ENCODE results near the gene MAGI2. TPM values are rescaled to one million over a fixed set of nuclear protein-coding genes. Genes with fewer than 3 reads are reported as not detected.

Gene MAGI2
- total RNA-seq, 1 donor from 2014 or later, result 2.5 TPM

DNA sequence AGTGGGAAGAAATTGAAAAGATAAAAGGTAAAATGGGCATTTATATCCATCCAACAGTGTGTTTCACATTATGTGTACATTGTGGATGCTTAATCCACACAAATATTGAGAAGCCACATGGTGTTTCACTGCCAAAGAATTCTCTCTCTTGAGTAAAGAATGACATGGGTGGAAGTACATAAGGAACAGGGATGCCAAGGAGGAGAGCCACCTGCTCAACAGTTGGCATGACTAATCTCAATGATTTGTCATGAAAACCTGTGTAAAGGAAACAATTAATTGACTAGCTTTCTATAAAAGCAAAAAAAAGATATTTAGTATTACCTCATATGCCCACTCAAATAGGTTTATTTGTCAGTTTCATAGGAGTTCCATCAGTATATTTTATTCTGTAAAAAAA, 43.1 kb downstream of the MAGI2 start:
- no peak overlapping the region for H3K4me3 ChIP-seq (ENCODE audit: low read depth, low read length)
- H3K27me3 ChIP-seq (ENCODE audit: control insufficient read depth, insufficient read depth, low read length), result no peaks in the 10 kb centered on the region
- TF ChIP-seq, protein P1, sequence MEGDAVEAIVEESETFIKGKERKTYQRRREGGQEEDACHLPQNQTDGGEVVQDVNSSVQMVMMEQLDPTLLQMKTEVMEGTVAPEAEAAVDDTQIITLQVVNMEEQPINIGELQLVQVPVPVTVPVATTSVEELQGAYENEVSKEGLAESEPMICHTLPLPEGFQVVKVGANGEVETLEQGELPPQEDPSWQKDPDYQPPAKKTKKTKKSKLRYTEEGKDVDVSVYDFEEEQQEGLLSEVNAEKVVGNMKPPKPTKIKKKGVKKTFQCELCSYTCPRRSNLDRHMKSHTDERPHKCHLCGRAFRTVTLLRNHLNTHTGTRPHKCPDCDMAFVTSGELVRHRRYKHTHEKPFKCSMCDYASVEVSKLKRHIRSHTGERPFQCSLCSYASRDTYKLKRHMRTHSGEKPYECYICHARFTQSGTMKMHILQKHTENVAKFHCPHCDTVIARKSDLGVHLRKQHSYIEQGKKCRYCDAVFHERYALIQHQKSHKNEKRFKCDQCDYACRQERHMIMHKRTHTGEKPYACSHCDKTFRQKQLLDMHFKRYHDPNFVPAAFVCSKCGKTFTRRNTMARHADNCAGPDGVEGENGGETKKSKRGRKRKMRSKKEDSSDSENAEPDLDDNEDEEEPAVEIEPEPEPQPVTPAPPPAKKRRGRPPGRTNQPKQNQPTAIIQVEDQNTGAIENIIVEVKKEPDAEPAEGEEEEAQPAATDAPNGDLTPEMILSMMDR (IDR thresholded peaks at IDR 0.05; ENCODE audit: insufficient read depth, low read length, poor library complexity, severe bottlenecking), result no peak
- no peak for DNase-seq (ENCODE audit: low read depth)
- H3K36me3 ChIP-seq (ENCODE audit: control insufficient read depth, insufficient read depth, low read length), result no peaks in the 10 kb centered on the region

DNA sequence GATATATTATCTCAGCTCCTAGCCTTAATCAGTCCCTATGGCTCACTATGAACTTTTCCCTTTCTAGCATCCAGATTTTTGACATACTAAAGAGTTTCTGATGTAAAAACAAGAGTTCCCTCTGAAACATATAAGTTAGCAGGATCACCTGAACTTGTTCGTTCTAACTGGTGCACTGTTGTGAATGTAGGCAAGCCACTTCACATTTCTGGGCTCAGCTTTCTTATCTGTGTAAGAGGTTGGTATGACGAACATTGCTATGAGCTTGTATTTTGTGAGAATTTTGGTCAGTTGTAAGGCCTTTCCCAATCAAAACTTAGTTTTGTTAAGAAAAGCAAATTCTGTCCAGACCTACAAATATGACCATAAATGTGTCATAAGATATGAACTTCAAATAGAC, 46.1 kb downstream of the MAGI2 start:
- no peak overlapping the region for H3K4me3 ChIP-seq (ENCODE audit: low read depth, low read length)
- TF ChIP-seq, protein P1 (IDR thresholded peaks at IDR 0.05; ENCODE audit: insufficient read depth, low read length, poor library complexity, severe bottlenecking), result no peak
- no peak for DNase-seq (ENCODE audit: low read depth)
- H3K27me3 ChIP-seq (ENCODE audit: control insufficient read depth, insufficient read depth, low read length), result no peaks in the 10 kb centered on the region
- H3K36me3 ChIP-seq (ENCODE audit: control insufficient read depth, insufficient read depth, low read length), result no peaks in the 10 kb centered on the region

DNA sequence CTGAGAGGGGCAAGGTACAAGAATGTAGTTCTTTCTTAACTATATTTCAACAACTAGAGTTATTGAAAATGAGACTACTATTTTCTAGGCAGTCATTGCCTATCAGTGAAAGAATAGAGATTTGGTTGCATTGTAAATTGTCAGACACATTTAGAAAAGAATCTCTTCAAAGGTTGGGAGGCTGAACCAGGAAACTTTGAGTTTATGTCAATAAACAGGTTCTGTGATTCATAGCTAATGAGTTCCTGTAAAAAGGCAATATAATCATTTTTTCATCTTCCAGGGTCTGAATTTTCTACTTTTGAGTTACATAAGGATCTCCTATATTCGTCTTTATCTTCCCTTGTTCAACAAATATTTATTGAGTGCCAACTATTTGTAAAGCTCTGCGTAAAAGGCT, 47.1 kb downstream of the MAGI2 start:
- TF ChIP-seq, protein P1 (IDR thresholded peaks at IDR 0.05; ENCODE audit: insufficient read depth, low read length, poor library complexity, severe bottlenecking), result no peak
- H3K27me3 ChIP-seq (ENCODE audit: control insufficient read depth, insufficient read depth, low read length), result no peaks in the 10 kb centered on the region
- no peak overlapping the region for H3K4me3 ChIP-seq (ENCODE audit: low read depth, low read length)
- no peak for DNase-seq (ENCODE audit: low read depth)
- H3K36me3 ChIP-seq (ENCODE audit: control insufficient read depth, insufficient read depth, low read length), result no peaks in the 10 kb centered on the region

DNA sequence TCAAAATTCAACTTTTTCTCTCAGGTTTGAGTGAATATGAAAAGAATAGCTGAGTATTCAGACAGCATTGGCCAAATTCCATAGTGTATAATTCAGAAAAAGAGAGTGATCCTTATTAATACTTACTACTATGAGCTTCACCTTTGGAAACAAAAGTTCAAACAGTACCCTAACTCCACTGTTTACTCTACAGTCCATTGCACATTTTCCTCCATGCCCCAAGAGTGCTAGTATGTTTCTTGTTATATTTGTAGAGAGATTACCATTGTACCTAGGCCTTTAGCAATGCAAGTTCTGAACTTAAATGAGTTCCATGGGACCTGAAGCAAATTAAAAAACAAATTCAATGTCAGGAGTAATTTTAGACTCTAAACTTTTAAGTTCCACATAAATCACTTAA, 48.1 kb downstream of the MAGI2 start:
- Histone ChIP-seq H3K4me3 (ENCODE audit: low read depth, low read length) (no peak overlapping the region), H3K27me3 (ENCODE audit: control insufficient read depth, insufficient read depth, low read length) (no peaks in the 10 kb centered on the region), H3K36me3 (ENCODE audit: control insufficient read depth, insufficient read depth, low read length) (no peaks in the 10 kb centered on the region)
- TF ChIP-seq, protein P1 (IDR thresholded peaks at IDR 0.05; ENCODE audit: insufficient read depth, low read length, poor library complexity, severe bottlenecking), result no peak
- DNase-seq (ENCODE audit: low read depth), result no peak

DNA sequence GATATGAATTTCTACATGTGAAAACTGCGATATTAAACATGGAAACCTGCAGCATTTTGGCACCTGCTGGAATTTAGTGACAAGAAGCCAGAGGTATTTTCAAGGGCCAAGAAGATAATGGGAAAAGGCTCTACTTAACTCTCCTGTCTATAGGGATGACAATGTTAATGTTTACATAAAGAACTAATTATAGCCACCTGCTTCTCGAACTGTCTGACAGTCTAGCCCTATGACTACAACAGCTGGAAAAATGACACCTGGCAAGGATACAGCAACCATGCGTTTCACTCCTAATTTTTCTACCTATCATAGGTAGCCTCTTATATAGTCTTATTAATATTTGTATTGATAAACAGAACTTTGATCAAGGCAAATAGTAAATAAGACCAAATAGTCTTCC, 49.6 kb downstream of the MAGI2 start:
- H3K27me3 ChIP-seq (ENCODE audit: control insufficient read depth, insufficient read depth, low read length), result no peaks in the 10 kb centered on the region
- H3K36me3 ChIP-seq (ENCODE audit: control insufficient read depth, insufficient read depth, low read length), result no peaks in the 10 kb centered on the region
- H3K4me3 ChIP-seq (ENCODE audit: low read depth, low read length), result no peak overlapping the region
- DNase-seq (ENCODE audit: low read depth), result no peak
- TF ChIP-seq, protein P1 (IDR thresholded peaks at IDR 0.05; ENCODE audit: insufficient read depth, low read length, poor library complexity, severe bottlenecking), result no peak

DNA sequence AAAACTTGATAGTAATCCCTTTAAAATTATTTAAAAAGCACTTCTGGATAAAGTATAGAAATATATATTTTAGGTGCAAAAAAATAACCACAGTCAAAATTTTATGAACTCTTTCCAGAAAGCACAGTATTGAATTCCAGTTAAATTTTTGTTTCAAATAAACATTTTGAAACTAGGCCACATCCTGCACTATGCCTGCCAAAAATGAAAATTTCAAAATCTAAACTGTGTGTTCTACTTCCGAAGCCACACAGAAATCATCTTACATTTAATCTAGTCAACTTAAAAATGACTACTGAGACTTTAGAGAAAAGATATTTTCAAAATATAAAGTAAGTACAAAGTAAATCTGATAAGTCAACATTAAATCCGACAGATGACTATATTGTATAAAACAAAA, 50.0 kb downstream of the MAGI2 start:
- no peak for DNase-seq (ENCODE audit: low read depth)
- no peak overlapping the region for H3K4me3 ChIP-seq (ENCODE audit: low read depth, low read length)
- TF ChIP-seq, protein P1 (IDR thresholded peaks at IDR 0.05; ENCODE audit: insufficient read depth, low read length, poor library complexity, severe bottlenecking), result no peak
- no peaks in the 10 kb centered on the region for H3K36me3 ChIP-seq (ENCODE audit: control insufficient read depth, insufficient read depth, low read length)
- H3K27me3 ChIP-seq (ENCODE audit: control insufficient read depth, insufficient read depth, low read length), result no peaks in the 10 kb centered on the region

All from kidney epithelial cell (primary cell).